Loucy (cell line): ENCODE results near the gene DENND4A.

Source experiments
- EZH2phosphoT487 ChIP-seq: fragments of 200-600 bp; IDR thresholded peaks from 2 replicates; pipeline ENCODE4 v1.6.1; 2018; ENCODE audit warnings: antibody characterized with exemption, mild to moderate bottlenecking, moderate library complexity, borderline replicate concordance
- TF ChIP-seq, protein P1 (sequence below): fragments of 200-600 bp; sonication (generic); conservative IDR thresholded peaks from 2 replicates; pipeline ENCODE4 v1.5.1; 2014; ENCODE audit warnings: mild to moderate bottlenecking, antibody characterized with exemption, low read length

DNA sequence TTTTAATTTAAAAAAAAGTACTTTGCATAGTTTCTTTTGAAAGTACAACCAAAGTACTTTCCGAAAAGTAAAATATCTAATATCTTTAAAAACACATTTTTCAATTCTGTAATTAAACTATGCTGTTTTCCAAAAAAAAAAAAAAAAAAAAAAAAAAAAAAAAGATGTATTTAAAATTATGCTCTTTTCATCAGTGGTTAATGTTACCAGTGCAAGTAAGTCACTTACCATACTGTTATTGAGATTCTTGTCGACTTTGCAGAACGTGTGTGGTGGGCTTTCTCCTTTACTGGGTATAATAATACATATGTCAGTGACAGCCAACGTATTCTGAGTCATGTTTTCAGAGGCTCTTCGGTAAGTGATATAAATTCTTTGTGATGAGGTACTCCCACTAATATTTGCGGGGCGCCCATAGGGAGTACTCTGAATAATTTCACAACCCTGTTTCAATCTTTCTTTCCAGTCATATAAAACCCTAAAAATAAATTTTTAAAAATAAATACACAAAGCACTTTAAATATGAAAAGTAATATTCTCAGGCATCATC is 39.9 kb downstream of the DENND4A start:
- TF ChIP-seq, protein P1, sequence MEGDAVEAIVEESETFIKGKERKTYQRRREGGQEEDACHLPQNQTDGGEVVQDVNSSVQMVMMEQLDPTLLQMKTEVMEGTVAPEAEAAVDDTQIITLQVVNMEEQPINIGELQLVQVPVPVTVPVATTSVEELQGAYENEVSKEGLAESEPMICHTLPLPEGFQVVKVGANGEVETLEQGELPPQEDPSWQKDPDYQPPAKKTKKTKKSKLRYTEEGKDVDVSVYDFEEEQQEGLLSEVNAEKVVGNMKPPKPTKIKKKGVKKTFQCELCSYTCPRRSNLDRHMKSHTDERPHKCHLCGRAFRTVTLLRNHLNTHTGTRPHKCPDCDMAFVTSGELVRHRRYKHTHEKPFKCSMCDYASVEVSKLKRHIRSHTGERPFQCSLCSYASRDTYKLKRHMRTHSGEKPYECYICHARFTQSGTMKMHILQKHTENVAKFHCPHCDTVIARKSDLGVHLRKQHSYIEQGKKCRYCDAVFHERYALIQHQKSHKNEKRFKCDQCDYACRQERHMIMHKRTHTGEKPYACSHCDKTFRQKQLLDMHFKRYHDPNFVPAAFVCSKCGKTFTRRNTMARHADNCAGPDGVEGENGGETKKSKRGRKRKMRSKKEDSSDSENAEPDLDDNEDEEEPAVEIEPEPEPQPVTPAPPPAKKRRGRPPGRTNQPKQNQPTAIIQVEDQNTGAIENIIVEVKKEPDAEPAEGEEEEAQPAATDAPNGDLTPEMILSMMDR: no peak
- TF ChIP-seq EZH2phosphoT487: no peak
